ENCODE data around the gene FRMD1.

The FRMD1 gene

DNA sequence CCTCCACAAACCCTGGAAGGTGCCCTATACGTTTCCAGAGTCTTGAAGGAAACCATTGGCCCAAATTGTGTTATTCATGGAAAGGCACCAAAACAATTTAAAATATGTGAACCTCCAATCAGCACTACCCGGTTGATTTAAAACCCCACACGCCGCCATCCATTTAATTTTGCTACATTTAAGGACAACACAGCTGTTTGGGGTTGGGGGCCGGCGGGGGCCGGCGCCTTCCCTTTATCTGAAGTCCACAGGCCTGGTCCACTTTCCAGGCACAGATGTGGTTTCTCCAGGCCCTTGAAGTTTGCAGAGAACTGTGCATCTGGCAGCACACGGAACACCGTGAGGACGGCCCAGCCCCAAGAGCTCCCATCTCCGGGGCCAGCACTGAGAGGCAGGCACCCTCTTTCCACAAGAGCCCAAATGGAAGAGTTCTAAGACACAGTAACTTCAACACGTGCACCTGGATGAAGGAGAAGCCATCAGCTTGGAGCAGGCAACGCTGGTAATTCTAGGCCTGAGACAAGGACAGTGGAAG lies 16.8 kb upstream of the FRMD1 start:
- DNase-seq (ENCODE audit: low read depth in 1 of 2, low spot score in 1 of 2) = no peak

DNA sequence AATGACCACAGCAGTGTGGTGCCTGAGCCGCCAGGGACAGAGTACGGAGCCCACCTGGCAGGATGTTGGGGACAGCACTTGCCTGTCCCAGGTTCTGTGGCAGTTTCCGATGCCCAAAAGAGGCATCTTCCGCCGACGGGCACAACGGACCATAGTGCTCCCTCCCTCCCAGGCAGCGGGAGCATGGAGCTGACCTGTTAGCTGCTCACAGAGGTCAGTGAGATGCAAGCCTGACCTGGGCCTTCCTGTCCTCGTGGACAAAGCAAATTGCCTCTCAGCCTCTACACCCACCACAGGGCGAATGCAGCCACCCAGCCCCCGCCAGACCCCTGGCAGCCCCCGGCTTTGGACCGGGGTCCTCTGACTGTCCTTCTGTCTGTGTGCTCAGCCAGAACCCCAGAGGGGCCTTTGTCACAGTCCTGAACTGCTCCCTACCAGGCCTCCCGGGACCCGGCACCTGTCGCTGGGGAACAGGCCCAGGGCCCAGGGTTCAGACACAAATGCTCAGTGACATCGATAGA lies 16.2 kb upstream of the FRMD1 start:
- no peak for DNase-seq (ENCODE audit: low read depth in 1 of 2, low spot score in 1 of 2)

DNA sequence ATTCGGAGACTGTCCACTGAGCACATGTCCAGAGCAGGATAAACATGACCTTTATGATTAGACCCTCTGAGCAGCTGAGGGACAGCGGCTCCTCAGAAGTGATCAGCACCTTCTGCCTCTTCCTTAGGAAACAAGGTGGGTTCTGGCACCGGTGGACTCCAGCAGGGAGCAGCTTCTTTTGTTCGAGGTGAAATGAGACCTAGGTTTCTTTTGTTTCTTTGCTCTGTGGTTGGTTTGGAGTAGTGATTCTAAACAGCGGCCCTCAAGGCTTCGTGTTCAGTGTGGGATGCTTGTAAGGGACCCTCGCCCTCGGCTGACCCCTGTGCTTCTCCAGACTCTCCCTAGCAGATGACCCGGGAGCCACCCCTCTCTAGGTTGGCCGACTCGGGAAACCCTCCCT lies 14.6 kb upstream of the FRMD1 start:
- DNase-seq (ENCODE audit: low read depth in 1 of 2, low spot score in 1 of 2) = no peak

DNA sequence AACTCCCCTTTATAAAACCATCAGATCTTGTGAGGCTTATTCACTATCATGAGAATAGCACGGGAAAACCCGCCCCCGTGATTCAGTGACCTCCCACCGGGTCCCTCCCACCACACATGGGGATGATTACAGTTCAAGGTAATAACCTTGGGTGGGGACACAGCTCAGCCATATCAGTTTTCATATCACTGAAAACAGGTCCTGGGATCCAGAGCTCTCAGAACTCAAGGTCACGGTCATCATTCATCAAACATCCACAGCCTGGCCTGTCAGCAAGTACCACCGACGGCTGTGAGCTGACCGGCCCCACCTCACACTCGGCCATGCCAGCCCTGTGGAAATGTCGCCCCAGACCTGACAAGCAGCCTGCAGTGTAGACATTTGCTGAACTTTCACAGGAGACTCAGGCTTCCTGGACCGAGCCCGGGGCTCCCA lies 14.1 kb upstream of the FRMD1 start:
- no peak for DNase-seq (ENCODE audit: low read depth in 1 of 2, low spot score in 1 of 2)

DNA sequence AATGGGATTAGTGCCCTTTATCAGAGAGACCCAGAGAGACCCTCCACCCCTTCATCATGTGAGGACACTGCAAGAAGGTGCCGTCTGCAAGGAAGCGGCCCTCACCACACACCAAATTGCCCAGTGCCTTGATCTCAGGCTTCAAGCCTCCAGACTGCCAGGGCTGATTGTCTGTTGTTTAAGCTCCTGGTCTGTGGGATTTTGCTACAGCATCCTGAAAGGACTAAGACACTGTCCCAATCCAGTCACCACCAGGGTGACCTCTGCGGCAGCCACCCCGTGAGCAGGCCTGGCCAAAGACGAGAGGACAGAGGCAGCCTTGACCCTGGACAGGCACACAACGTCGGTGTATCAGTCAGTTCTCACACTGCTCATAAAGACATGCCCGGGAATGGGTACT lies 13.5 kb upstream of the FRMD1 start:
- no peak for DNase-seq (ENCODE audit: low read depth in 1 of 2, low spot score in 1 of 2)

DNA sequence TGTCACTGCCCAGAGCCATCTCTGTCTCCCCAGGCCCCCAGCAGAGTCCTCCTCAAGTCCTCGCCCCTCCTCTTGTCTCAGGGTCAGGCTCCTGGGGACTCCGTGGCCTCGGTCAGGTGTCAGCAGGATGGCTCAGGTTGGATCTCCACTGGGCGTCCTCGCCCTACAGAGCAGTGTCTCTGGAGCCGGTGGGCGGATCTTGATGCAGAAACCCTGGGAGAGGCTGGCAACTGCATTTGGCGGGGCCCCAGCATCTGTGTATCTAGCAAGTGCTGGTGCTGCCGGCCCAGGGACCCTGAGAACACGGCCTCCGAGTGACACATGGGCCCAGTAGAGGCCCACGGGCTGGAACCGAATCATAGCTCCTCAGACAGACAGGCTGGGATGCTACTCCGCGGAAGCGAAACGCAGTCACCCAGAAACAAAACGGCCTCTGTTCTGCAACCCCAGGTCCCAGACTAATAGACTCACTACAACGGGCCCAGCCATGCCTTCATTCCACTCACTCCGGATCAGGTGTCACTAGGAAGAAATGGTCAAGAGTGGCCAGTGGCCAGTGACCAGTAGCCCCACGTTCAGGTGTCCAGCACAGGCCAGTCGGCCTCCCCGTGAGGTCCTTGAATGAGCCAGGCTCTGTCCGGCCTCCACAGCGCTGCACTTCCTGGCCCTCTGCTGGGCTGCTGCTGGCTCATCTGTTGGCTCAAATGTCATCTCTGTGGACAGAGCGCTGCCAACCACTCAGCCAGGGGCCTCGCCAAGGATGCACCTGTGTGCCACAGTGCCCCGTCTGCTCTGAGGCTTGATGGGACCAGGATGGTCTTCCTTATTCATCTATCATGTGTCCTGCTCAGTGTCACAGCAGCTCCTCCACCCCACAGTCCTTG lies 12.6 kb upstream of the FRMD1 start:
- no peak for DNase-seq (ENCODE audit: low read depth in 1 of 2, low spot score in 1 of 2)

DNA sequence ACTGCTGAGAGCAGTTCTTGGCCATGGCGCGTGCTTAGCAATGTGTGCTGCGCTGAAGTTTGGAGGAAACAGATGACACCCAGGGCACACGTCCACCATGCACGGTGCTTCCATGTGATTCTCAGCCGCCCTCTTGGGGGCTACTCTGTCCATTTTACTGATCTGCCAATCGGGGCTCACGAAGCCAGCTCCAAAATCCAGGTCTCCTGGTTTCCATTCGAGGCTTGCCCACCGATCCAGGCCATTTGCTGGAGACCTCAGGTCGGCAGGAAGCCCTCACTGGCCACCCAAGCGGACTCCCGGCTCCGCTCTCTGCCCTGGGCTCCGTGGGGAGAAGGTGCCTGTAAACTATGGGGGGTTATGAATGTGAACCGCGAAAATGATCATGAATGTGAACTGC lies 11.7 kb upstream of the FRMD1 start:
- DNase-seq (ENCODE audit: low read depth in 1 of 2, low spot score in 1 of 2) = no peak

DNA sequence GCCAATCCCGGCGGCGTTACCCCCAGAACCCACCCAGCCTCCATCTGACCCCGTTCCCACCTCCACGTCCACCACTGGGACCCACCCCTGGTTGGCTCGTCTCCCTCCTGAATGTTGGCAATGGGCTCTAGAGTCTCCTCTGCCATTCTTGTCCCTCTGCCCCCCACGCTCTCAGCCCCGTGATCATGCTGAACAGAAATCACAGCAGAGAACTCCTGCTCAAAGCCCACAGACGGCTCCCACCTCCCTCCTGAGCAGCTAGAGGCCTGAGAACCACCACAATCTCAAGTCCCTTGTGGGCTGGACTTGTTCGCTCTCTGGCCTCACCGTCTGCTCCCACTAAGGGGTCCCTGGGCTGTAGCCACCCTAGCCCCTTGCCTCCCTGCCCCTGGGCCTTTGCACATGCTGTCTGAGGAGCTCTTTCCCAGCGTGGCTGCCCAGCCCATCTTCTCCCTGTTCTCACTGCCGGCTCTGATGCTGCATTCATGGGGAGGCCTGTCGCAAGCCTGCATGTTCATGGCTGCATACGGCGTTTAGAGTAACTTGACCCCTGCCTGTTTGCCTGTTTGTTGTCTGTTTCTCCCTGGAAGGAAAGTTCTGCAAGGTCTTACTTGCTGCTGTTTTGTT lies 11.2 kb upstream of the FRMD1 start:
- no peak for DNase-seq (ENCODE audit: low read depth in 1 of 2, low spot score in 1 of 2)

DNA sequence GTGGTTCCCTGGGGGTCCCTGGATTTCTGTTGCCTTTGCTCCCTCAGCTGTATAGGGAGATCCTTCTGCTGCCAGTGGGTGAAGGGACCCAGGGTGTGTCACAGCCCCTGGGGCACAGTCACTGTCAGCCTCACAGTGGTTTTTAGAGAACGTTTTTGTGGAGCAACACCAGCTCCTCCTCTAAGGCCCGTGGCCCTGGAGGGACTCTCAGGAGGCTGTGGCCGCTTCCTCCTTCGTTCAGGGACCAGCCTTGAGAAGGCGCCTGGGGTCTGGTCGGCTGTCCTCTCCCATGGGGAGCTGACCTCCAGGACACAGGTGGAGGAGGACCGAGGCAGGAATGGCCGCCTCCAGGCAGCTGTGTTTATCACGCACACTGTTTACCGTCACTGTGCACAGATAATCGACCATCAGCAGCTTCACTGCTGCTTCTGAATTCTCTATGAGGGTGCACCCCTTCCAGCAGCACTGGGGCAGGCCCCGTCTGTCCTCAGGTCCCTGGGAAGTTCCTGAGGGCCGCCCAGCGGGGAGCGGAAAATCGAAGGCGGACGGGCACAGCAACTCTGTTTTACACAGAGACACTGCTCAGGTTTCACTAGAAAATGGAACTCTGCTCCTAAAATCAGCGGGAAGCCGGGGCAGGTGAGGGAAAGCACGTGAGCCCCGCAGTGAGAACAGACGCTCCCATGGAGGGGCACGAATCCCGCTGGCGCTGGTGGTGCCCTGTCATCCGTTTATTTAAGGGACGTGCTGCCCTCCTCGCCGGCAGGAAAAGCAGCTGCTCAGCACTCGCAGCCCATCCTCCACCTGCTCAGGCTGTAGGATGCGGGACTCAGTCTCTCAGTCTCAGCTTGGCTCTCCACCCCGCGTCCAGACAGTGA lies 10.4 kb upstream of the FRMD1 start:
- DNase-seq (ENCODE audit: low read depth in 1 of 2, low spot score in 1 of 2) = no peak

DNA sequence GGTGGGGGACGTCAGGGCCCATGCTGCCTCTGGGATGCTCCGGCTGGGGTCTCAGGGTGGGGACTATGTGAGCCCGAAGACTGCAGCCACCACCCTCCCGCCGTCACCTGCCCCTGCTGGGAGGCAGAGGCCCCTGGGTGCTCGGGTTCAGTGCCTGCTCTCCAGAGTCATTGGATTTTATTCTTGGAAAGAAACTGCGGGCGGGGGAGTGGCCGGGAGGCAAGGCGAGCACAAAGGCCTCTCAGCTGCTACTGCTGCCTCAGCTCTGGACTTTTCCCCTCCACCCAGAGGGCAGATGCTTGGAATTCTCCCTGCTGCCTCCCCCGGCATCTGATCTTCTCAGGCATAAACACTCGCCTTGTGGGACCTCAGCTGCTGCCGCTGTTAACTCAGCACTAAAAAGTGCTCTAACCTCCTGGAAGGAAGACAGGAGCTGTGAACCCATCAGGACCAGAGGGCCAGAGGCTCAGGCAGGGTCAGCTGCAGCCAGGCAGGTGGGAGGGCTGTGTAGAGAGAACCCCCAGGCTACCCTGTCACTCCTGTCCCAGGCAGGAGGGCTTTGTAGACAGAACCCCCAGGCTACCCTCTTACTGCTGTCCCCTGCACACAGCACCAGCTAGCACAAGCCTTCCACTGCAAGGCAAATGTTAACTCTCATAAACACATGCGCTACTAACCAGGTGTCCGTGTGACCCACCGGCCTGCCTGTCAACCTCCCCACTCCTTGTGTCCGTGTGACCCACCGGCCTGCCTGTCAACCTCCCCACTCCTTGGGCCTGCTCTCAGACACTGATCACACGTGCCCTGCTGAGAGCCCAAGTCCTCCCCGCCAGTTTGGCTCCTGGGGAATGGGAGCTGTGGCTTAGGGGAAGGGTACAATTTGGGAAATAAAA lies 9.4 kb upstream of the FRMD1 start:
- no peak for DNase-seq (ENCODE audit: low read depth in 1 of 2, low spot score in 1 of 2)

DNA sequence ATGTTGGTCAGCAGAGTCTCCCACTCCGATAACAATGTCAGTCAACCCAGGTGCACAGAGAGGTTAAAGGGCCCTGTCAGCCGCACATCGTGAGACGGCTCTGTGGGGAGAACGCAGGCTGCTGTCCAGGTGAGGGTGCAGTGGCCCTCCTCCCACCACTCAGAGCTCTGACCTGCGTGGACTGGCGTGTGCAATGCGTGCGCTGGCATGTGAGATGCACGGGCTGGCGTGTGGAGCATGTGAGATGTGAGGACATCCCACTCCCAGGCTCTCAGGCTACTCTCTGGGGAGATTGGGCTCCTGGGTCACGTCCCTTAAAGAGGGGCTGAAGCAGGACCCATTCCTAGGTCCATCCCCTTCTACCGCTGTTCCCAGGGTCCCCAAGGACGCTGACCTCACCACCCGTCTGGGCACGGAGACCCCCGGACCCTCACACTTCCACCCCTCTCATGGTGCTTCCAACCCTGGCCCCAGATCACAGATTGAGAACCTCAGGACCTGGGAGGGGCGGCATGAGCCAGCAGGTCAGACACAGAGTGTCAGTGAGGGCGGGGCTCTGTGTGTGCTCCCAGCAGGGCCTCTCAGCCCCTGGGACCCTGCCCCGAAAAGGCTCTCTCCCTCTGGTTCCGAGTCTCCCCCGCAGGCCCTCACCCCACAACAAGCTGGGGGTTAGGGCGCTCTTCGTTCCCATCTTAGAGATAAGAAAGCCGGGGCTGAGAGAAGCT lies 8.6 kb upstream of the FRMD1 start:
- DNase-seq (ENCODE audit: low read depth in 1 of 2, low spot score in 1 of 2) = no peak

DNA sequence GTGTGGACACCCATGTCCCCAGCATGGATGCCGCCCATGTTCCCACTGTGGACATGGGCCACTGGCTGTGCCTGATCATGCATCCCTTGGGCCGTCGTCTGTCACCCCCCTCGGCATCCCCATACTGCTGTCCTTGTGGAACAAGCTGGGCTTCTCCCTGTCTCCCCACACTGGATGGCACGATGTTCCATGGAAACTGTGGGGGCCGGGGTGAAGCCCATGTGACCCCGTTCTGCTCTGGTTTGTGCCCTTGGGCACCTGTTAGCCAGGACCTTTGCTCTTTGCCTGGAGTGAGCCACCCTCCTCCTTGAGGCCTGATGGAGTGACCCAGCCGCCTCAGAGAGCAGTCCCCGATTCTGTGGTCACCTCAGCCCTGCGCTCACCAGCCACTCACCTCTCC lies 7.6 kb upstream of the FRMD1 start:
- DNase-seq (ENCODE audit: low read depth in 1 of 2, low spot score in 1 of 2) = no peak

DNA sequence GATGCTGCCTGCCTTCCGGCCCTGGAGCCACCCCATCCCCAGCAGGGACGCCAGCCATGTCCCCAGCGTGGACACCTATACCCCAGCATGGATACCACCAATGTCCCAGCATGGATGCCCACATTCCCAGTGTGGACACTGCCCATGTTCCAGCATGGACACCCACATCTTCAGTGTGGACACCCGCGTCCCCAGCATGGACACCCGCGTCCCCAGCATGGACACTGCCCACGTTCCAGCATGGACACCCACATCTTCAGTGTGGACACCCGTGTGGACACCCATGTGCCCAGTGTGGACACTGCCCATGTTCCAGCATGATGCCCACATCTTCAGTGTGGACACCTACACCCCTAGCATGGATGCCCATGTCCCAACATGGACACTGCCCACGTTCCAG lies 7.1 kb upstream of the FRMD1 start:
- DNase-seq (ENCODE audit: low read depth in 1 of 2, low spot score in 1 of 2) = no peak

DNA sequence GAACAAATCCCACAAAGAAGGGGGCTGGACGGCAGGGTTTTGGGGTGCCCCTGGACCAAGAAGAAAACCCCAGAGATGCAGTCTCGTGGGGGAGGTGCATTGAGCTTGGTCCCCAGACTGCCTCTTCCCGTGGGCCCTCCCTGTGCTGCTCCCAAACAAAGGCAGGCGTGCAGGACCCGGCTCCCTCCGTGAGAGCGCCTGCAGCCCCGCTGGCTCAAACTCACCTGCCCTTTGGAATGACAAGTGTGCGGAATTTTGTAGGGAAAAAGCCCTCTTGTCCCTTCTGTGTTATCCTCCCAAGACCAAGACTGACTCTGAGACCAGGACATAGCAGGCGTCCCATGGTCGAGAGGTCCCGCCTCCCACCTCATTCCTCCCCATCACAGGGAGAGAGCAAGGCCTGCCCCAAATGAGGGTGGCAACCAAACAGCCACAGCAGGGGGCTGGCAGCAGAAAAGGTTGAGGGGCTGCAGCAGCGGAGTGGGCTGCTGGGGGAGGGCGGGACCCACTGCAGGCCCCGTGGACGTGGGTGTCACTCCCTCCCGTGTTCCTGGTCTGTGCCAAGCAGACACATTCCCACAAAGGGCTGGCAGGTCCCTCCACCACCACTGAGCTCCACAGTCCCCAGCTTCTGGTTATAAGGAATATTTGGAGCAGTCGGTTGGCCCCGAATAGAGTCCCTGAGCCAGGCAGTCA lies 5.6 kb upstream of the FRMD1 start:
- DNase-seq (ENCODE audit: low read depth in 1 of 2, low spot score in 1 of 2) = no peak

DNA sequence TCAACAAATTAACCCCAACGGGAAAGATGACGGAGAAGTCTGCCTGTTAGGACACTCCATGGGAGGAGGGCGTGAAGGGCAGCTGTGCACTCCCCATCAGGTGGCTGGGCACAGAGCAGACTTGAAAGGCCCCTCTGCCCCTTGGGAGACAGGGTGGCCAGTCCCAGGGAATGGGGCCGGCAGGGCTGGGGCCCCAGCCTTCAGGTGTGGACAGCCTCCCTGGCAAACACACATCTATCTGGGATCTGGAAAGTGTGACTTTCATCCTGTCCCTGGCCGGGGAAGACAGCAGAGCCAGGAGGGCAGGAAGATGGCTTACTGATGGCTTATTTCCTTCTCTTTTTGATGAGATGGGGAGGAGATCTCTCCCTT lies 4.5 kb upstream of the FRMD1 start:
- DNase-seq (ENCODE audit: low read depth in 1 of 2, low spot score in 1 of 2) = no peak

DNA sequence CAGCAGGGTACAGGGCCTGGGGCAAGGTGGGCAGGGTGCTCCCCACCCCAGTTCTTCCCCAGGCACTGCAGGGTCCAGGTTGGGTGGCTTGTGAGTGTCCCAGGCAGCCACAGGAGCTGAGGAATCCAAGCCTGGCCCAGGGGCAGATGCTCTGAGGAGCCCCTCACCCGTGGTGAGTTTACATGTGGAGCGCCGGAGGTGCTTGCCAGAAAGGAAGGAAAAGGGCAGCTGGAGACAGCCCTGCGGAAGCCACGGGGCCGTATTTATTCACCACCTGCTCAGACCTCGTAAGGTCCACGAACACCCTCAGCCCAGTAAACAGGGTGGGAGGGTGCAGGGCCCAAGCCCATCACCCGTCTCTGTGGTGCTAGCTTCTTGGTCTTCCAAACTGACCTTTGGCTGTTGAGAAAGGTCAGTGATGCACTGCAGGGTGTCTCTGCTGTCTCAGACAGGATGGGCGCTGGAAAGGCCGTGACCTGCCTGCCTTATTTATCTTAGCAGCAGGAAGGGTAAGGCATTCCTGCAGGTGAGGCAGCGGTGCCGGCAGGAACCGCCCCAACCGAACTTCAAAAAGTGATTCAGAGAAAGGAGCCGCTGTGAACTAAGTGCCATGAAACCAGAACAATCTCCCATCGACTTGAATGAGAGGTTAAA lies 4.0 kb upstream of the FRMD1 start:
- no peak for DNase-seq (ENCODE audit: low read depth in 1 of 2, low spot score in 1 of 2)

DNA sequence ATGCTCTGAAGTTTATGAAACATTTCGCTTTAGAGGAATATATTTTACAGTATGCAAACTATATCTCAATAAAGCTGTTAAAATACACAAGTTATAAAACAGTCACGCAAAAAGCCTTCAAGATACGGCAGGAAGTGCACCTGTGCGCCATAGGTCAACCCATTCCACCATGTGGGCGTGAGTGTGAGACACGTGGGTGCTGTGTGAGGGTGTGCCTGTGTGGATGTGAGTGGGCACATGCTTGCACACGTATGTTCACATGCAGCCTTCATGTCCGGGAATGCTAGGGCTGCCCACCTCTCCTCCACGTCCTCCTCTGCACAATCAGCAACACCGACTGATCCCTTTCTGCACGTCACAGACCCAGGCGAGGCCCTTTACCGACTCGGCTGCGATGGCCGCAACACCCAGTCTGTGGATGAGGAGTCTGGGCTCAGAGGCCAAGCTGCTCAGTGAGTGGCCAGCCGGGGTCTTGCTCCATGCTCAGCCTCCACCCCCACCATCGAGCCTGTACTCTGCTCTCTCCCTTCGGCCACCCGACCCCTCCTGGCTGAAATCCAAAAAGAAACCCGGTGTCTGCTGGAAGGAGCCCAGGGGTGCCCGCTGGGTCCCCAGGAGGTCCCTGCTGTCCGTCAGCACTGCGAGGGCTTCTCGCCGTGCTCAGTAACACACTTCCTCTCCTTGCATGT lies 3.0 kb upstream of the FRMD1 start:
- no peak for DNase-seq (ENCODE audit: low read depth in 1 of 2, low spot score in 1 of 2)

All from activated CD4-positive, alpha-beta T cell treated with anti-CD3 and anti-CD28 coated beads, Interleukin-2, amount 50 U/mL, for 24 hours (primary cell).